Measurements from ENCODE around the gene DPM1. TPM values are rescaled to one million over a fixed set of nuclear protein-coding genes. Genes with fewer than 3 reads are reported as not detected.
A peak's percentile ranks its signal among the peaks of the same experiment; 100 is the strongest.

DPM1 gene
- total RNA-seq, 3 donors from 2014 or later (not counting 1 experiment from before 2014, with no cell fraction given) = 21.2 to 26.1 (median 25.6) TPM

DNA sequence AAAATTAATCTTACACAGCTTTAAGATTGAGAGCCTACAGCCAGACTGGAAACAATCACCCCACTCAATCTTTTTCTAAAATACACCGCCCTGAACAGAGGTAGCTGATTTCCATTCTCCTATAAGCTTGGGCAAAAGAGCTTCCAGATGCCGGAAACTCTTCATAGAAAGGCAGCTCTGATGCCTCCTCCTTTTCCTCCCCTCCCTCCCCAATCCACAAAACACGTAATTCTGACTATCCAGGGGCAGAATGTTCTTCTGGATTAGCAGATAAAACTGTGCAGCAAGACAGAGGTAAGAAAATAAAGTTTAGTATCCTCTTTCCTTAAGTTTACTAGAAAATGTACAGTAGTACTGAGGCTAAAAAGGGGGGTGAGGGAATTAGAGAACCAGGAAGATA, 42.9 kb downstream of the DPM1 start:
- H3K36me3 Mint-ChIP-seq = no peaks in the 10 kb centered on the region
- 89% methylated on average over 3 of the region's 3 CpGs for WGBS (ENCODE audit: insufficient coverage)
- Histone ChIP-seq H3K27ac (ENCODE audit: low read length) (no peak overlapping the region), H3K4me3 (ENCODE audit: low read length) (no peak overlapping the region), H3K9me3 (ENCODE audit: control insufficient read depth, insufficient read depth, low read length) (no peaks in the 10 kb centered on the region), H3K4me1 (ENCODE audit: control insufficient read depth, insufficient read depth, low read length) (peaks cover 8% of the 10 kb centered on the region), H3K27me3 (ENCODE audit: control insufficient read depth, insufficient read depth, low read length) (no peaks in the 10 kb centered on the region), H3K36me3 (ENCODE audit: control insufficient read depth, insufficient read depth, low read length) (peaks cover 7% of the 10 kb centered on the region)
- peaks cover 81 to 84% of the 10 kb centered on the region in 2 donors for H3K4me1 Mint-ChIP-seq
- no peak overlapping the region for H3K4me3 Mint-ChIP-seq
- ATAC-seq = no peak
- DNase-seq = no peak
- intact Hi-C loops (cut with micrococcal nuclease) = no loop called here
- no peaks in the 10 kb centered on the region for H3K27me3 Mint-ChIP-seq (ENCODE audit: low read depth in 2 of 2)
- TF ChIP-seq, protein P1, sequence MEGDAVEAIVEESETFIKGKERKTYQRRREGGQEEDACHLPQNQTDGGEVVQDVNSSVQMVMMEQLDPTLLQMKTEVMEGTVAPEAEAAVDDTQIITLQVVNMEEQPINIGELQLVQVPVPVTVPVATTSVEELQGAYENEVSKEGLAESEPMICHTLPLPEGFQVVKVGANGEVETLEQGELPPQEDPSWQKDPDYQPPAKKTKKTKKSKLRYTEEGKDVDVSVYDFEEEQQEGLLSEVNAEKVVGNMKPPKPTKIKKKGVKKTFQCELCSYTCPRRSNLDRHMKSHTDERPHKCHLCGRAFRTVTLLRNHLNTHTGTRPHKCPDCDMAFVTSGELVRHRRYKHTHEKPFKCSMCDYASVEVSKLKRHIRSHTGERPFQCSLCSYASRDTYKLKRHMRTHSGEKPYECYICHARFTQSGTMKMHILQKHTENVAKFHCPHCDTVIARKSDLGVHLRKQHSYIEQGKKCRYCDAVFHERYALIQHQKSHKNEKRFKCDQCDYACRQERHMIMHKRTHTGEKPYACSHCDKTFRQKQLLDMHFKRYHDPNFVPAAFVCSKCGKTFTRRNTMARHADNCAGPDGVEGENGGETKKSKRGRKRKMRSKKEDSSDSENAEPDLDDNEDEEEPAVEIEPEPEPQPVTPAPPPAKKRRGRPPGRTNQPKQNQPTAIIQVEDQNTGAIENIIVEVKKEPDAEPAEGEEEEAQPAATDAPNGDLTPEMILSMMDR (IDR thresholded peaks at IDR 0.05) = no peak
- H3K27ac Mint-ChIP-seq = peak overlapping the region; percentile 53 to 70
- no peaks in the 10 kb centered on the region for H3K9me3 Mint-ChIP-seq

DNA sequence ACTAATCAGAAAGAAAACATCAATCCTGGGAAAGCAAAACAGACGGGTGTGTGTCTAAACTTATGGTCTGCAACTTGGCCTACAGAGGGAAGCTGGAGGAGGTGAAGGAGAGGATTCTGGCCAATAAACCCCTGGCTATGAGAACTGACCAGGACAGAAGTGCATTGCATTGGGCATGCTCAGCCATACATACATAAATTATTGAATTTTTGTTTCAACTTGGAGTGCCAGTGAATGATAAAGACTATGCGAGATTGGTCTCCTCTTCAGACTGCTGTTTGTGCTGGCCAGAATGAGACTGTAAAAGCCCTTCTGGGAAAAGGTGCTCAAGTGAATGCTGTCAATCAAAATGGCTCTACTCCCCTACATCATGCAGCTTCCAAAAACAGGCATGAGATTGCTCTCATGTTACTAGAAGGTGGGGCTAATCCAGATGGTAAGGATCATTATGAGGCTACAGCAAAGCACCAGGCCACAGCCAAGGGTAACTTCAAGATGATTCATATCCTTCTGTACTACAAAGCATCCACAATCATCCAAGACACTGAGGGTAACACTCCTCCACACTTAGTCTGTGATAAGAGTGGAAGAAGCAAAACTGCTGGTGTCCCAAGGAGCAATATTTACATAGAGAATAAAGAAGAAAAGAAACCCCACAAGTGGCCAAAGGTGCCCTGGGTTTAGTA, 44.5 kb downstream of the DPM1 start:
- TF ChIP-seq, protein P1 (IDR thresholded peaks at IDR 0.05) = no peak
- Mint-ChIP-seq H3K27me3 (ENCODE audit: low read depth in 2 of 2) (no peaks in the 10 kb centered on the region), H3K27ac (peak overlapping the region; percentile 81 to 84), H3K4me1 (peaks cover 83 to 85% of the 10 kb centered on the region in 2 donors), H3K36me3 (no peaks in the 10 kb centered on the region), H3K4me3 (no peak overlapping the region), H3K9me3 (no peaks in the 10 kb centered on the region)
- Histone ChIP-seq H3K4me1 (ENCODE audit: control insufficient read depth, insufficient read depth, low read length) (peaks cover 9% of the 10 kb centered on the region), H3K9me3 (ENCODE audit: control insufficient read depth, insufficient read depth, low read length) (no peaks in the 10 kb centered on the region), H3K36me3 (ENCODE audit: control insufficient read depth, insufficient read depth, low read length) (peaks cover 3% of the 10 kb centered on the region), H3K4me3 (ENCODE audit: low read length) (no peak overlapping the region), H3K27ac (ENCODE audit: low read length) (no peak overlapping the region), H3K27me3 (ENCODE audit: control insufficient read depth, insufficient read depth, low read length) (no peaks in the 10 kb centered on the region)
- DNase-seq (no peak), ATAC-seq (peak; percentile 24 to 73 (median 45))
- intact Hi-C loops (cut with micrococcal nuclease) = no loop called here
- 71% methylated on average over 2 of the region's 2 CpGs for WGBS (ENCODE audit: insufficient coverage)

DNA sequence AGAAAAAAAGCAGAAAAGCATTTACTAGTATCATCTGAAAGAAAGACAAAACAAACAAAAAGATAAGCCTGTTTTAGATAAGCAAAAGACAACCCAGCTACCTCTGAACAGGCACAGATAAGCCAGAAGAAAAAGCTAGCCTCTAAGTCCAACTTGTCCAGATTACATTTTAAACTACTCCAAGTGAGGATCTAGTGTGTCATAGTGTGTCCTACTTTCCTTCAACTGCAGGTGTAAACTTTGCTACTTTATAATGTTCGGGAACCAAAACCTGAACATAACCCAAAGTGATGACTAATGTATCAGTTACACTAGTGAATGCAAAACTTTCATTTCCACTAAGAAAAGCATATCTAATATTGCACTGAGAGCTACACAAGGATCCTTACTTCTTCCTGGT, 46.6 kb downstream of the DPM1 start:
- H3K4me1 ChIP-seq (ENCODE audit: control insufficient read depth, insufficient read depth, low read length) = peaks cover 4% of the 10 kb centered on the region

More for the DNA sequence above, 46.6 kb downstream of the DPM1 start:
- DNase-seq (no peak), ATAC-seq (no peak)
- Histone ChIP-seq H3K9me3 (ENCODE audit: control insufficient read depth, insufficient read depth, low read length) (no peaks in the 10 kb centered on the region), H3K27ac (ENCODE audit: low read length) (no peak overlapping the region), H3K27me3 (ENCODE audit: control insufficient read depth, insufficient read depth, low read length) (no peaks in the 10 kb centered on the region), H3K4me3 (ENCODE audit: low read length) (no peak overlapping the region), H3K36me3 (ENCODE audit: control insufficient read depth, insufficient read depth, low read length) (no peaks in the 10 kb centered on the region)
- Mint-ChIP-seq H3K9me3 (no peaks in the 10 kb centered on the region), H3K4me3 (no peak overlapping the region), H3K36me3 (no peaks in the 10 kb centered on the region), H3K27ac (peak overlapping the region; percentile 50 to 80), H3K27me3 (ENCODE audit: low read depth in 2 of 2) (no peaks in the 10 kb centered on the region), H3K4me1 (peaks cover 75 to 78% of the 10 kb centered on the region in 2 donors)
- TF ChIP-seq, protein P1 (IDR thresholded peaks at IDR 0.05) = no peak
- intact Hi-C loops (cut with micrococcal nuclease) = no loop called here
- 46% methylated on average over 1 of the region's 1 CpG for WGBS (ENCODE audit: insufficient coverage)
